Neural cell (in vitro differentiated cells): ENCODE results near the gene CTSZ. TPM values are rescaled to one million over a fixed set of nuclear protein-coding genes. Genes with fewer than 3 reads are reported as not detected.

Experiments used
- H2AFZ ChIP-seq: fragments of 200-600, 300-800 bp; sonication (generic), shearing (Covaris generic); 2 replicates; pipeline ENCODE4 v1.6.0; 2014; ENCODE audit warnings: low read depth, mild to moderate bottlenecking, antibody characterized with exemption, low read length, moderate library complexity
- H3F3A ChIP-seq: fragments of 200-600 bp; shearing (Covaris generic); 2 replicates; pipeline ENCODE4 v1.6.1; 2016; ENCODE audit warnings: mild to moderate bottlenecking, moderate library complexity, mixed read lengths, antibody characterized with exemption, low read length; ENCODE audit not compliant: insufficient read depth, poor library complexity, severe bottlenecking
- H3K27ac ChIP-seq: fragments of 200-600, 300-800 bp; sonication (generic), shearing (Covaris generic); 2 replicates; pipeline ENCODE4 v1.5.1; 2014; ENCODE audit warnings: mild to moderate bottlenecking, low read length, moderate library complexity
- H3K27me3 ChIP-seq: fragments of 300-800, 200-600 bp; sonication (generic), shearing (Covaris generic); 2 replicates; pipeline ENCODE4 v1.6.0; 2014; ENCODE audit warnings: mild to moderate bottlenecking, low read depth, low read length, moderate library complexity; ENCODE audit not compliant: insufficient read depth
- H3K36me3 ChIP-seq: fragments of 300-800, 200-600 bp; sonication (generic), shearing (Covaris generic); 2 replicates; pipeline ENCODE4 v1.5.1; 2014; ENCODE audit warnings: mild to moderate bottlenecking, antibody characterized with exemption, low read length, moderate library complexity; ENCODE audit not compliant: insufficient read depth
- H3K4me2 ChIP-seq: fragments of 300-800, 200-600 bp; sonication (generic), shearing (Covaris generic); 2 replicates; pipeline ENCODE4 v1.6.0; 2014; ENCODE audit warnings: mild to moderate bottlenecking, low read length
- H3K4me3 ChIP-seq: fragments of 300-800, 200-600 bp; sonication (generic), shearing (Covaris generic); 2 replicates; pipeline ENCODE4 v1.5.1; 2014; ENCODE audit warnings: mild to moderate bottlenecking, low read length, moderate library complexity
- H3K79me2 ChIP-seq: fragments of 200-600 bp; shearing (Covaris generic); replicated peaks from 2 replicates; pipeline ENCODE4 v1.6.0; 2014; ENCODE audit warnings: mild to moderate bottlenecking, low read length, moderate library complexity; ENCODE audit not compliant: insufficient read depth
- H3K9ac ChIP-seq: fragments of 300-800, 200-600 bp; sonication (generic), shearing (Covaris generic); 2 replicates; pipeline ENCODE4 v1.6.1; 2016; ENCODE audit warnings: mild to moderate bottlenecking, low read length, mixed read lengths
- H3K9me2 ChIP-seq: fragments of 200-600 bp; shearing (Covaris generic); 2 replicates; pipeline ENCODE4 v1.6.1; 2016; ENCODE audit warnings: mild to moderate bottlenecking, low read length, mixed read lengths; ENCODE audit not compliant: insufficient read depth
- H3K9me3 ChIP-seq: fragments of 200-600, 300-800 bp; sonication (generic), shearing (Covaris generic); 2 replicates; pipeline ENCODE4 v1.6.1; 2016; ENCODE audit warnings: mild to moderate bottlenecking, mixed run types, low read length, moderate library complexity, mixed read lengths
- H4K20me1 ChIP-seq: fragments of 200-600 bp; shearing (Covaris generic); 2 replicates; pipeline ENCODE4 v1.6.1; 2016; ENCODE audit warnings: mild to moderate bottlenecking, mixed run types; ENCODE audit not compliant: insufficient read depth
- EP300 ChIP-seq: fragments of 450-650 bp; conservative IDR thresholded peaks from 2 replicates; pipeline ENCODE4 v1.6.1; 2014; ENCODE audit warnings: antibody characterized with exemption, mild to moderate bottlenecking, moderate library complexity; ENCODE audit not compliant: poor library complexity, severe bottlenecking
- EZH2 ChIP-seq: fragments of 200-600, 300-800 bp; shearing (Covaris generic), sonication (generic); IDR thresholded peaks from 2 replicates; pipeline ENCODE4 v1.6.1; 2014; ENCODE audit warnings: antibody characterized with exemption, low read length, borderline replicate concordance, mild to moderate bottlenecking; ENCODE audit not compliant: insufficient read depth, poor library complexity, severe bottlenecking
- MXI1 ChIP-seq: fragments of 450-650 bp; conservative IDR thresholded peaks from 2 replicates; pipeline ENCODE4 v1.6.1; 2014; ENCODE audit warnings: antibody characterized with exemption, mild to moderate bottlenecking; ENCODE audit not compliant: poor library complexity, severe bottlenecking
- POLR2AphosphoS5 ChIP-seq: IDR thresholded peaks from 2 replicates; pipeline ENCODE4 v1.6.1; 2012
- RAD21 ChIP-seq: fragments of 450-650 bp; conservative IDR thresholded peaks from 2 replicates; pipeline ENCODE4 v1.6.1; 2014; ENCODE audit warnings: antibody characterized with exemption, mild to moderate bottlenecking, moderate library complexity
- SMC3 ChIP-seq: fragments of 450-650 bp; conservative IDR thresholded peaks from 2 replicates; pipeline ENCODE4 v1.6.1; 2014; ENCODE audit warnings: antibody characterized with exemption, mild to moderate bottlenecking, moderate library complexity; ENCODE audit not compliant: poor library complexity
- TAF1 ChIP-seq: IDR thresholded peaks from 2 replicates; pipeline ENCODE4 v1.6.1; 2012; ENCODE audit warnings: low read depth
- polyA plus RNA-seq: library from polyadenylated mRNA; depleted of rRNA; stranded (reverse); fragments of >200 nt; gene quantifications from 2 replicates; pipeline ENCODE4 v1.2.3, GENCODE V29; 2014
- TF ChIP-seq, protein P1 (sequence below): fragments of 450-650 bp; IDR thresholded peaks from 2 replicates; pipeline ENCODE4 v1.5.1; 2014; ENCODE audit warnings: antibody characterized with exemption, mild to moderate bottlenecking, moderate library complexity; ENCODE audit not compliant: poor library complexity, severe bottlenecking
- TF ChIP-seq, protein P2 (sequence below): IDR thresholded peaks from 2 replicates; pipeline ENCODE4 v1.6.1; 2012; ENCODE audit warnings: borderline replicate concordance

Gene CTSZ
- polyA plus RNA-seq, 1 donor from 2014 or later, result 0.31 TPM

GRCh38 chr20:59032713-59033059 is 25.6 kb upstream of the CTSZ start:
- H3K4me2 ChIP-seq, result peak overlapping the region; percentile 50
- H2AFZ ChIP-seq, result peak overlapping the region; percentile 56
- peak overlapping the region; percentile 74 for H3K27ac ChIP-seq
- no peaks in the 10 kb centered on the region for H3K9me3 ChIP-seq
- no peaks in the 10 kb centered on the region for H4K20me1 ChIP-seq
- peak overlapping the region; percentile 63 for H3K9ac ChIP-seq
- peak; percentile 68 for TF ChIP-seq SMC3
- TF ChIP-seq, protein P1, sequence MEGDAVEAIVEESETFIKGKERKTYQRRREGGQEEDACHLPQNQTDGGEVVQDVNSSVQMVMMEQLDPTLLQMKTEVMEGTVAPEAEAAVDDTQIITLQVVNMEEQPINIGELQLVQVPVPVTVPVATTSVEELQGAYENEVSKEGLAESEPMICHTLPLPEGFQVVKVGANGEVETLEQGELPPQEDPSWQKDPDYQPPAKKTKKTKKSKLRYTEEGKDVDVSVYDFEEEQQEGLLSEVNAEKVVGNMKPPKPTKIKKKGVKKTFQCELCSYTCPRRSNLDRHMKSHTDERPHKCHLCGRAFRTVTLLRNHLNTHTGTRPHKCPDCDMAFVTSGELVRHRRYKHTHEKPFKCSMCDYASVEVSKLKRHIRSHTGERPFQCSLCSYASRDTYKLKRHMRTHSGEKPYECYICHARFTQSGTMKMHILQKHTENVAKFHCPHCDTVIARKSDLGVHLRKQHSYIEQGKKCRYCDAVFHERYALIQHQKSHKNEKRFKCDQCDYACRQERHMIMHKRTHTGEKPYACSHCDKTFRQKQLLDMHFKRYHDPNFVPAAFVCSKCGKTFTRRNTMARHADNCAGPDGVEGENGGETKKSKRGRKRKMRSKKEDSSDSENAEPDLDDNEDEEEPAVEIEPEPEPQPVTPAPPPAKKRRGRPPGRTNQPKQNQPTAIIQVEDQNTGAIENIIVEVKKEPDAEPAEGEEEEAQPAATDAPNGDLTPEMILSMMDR, result peak; percentile 62
- TF ChIP-seq MXI1, result peak; percentile 52
- peak; percentile 67 for TF ChIP-seq RAD21
- TF ChIP-seq EP300, result no peak
- TF ChIP-seq, protein P2, sequence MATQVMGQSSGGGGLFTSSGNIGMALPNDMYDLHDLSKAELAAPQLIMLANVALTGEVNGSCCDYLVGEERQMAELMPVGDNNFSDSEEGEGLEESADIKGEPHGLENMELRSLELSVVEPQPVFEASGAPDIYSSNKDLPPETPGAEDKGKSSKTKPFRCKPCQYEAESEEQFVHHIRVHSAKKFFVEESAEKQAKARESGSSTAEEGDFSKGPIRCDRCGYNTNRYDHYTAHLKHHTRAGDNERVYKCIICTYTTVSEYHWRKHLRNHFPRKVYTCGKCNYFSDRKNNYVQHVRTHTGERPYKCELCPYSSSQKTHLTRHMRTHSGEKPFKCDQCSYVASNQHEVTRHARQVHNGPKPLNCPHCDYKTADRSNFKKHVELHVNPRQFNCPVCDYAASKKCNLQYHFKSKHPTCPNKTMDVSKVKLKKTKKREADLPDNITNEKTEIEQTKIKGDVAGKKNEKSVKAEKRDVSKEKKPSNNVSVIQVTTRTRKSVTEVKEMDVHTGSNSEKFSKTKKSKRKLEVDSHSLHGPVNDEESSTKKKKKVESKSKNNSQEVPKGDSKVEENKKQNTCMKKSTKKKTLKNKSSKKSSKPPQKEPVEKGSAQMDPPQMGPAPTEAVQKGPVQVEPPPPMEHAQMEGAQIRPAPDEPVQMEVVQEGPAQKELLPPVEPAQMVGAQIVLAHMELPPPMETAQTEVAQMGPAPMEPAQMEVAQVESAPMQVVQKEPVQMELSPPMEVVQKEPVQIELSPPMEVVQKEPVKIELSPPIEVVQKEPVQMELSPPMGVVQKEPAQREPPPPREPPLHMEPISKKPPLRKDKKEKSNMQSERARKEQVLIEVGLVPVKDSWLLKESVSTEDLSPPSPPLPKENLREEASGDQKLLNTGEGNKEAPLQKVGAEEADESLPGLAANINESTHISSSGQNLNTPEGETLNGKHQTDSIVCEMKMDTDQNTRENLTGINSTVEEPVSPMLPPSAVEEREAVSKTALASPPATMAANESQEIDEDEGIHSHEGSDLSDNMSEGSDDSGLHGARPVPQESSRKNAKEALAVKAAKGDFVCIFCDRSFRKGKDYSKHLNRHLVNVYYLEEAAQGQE, result peak; percentile 87
- peaks cover 9% of the 10 kb centered on the region for H3K36me3 ChIP-seq
- H3F3A ChIP-seq, result no peaks in the 10 kb centered on the region
- no peaks in the 10 kb centered on the region for H3K9me2 ChIP-seq
- peak overlapping the region; percentile 84 for H3K4me3 ChIP-seq
- peaks cover 33% of the 10 kb centered on the region for H3K79me2 ChIP-seq
- H3K27me3 ChIP-seq, result no peaks in the 10 kb centered on the region

DNA sequence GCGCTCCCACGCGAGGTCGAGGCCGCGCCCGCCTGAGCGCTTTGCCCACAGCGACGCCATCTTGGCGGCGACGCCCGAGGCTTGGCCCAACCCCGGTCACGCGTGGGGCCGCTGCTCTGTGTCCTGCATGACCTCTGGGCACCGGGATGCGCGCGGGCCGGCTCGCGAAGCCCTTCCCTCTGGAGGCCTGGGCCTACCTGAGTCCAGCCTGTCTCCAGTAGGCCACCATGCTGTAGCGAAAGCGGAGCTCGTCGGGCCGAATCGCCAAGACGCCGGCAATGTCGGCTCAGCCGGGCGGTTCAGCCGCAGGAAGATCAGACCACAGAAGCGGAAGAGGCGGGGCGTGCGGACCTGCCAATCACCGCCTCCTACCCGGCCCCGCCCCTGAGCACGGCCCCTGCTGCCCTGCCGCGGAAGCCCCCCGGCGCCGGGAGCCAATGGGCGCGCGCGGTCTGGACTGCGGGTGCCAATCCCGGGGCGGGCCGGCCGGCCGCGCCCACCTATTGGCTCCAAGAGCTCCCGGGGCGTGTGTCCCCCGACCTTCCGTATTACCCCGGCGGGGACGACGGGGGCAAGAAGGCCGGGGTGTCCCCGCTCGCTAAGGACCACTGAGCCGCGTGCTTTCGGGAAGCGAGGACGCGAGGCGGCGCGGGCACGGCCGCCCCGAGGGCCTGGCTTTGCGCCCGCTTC is 25.1 kb upstream of the CTSZ start, which contains the start of gene ATP5F1E:
Gene ATP5F1E (minus strand): TSS at position 313 of the 690 bp plus-strand sequence. CDS start 84 bp downstream, at position 229.
- Histone ChIP-seq H3K27ac (peak within 1 kb of the TSS; percentile 93), H3K4me2 (peak within 1 kb of the TSS; percentile 74), H3K9me2 (no peaks in the 10 kb centered on the region), H3K9ac (peak within 1 kb of the TSS; percentile 90), H4K20me1 (no peaks in the 10 kb centered on the region), H3K79me2 (peaks cover 39% of the 10 kb centered on the region), H2AFZ (peak within 1 kb of the TSS; percentile 85), H3F3A (no peaks in the 10 kb centered on the region), H3K27me3 (no peaks in the 10 kb centered on the region), H3K9me3 (no peaks in the 10 kb centered on the region), H3K4me3 (peak within 1 kb of the TSS; percentile 84), H3K36me3 (peaks cover 9% of the 10 kb centered on the region)
- TF ChIP-seq MXI1 (peak; percentile 92), EP300 (peak; percentile 69), POLR2AphosphoS5 (peak; percentile 95), SMC3 (no peak), RAD21 (no peak), TAF1 (peak; percentile 67), EZH2 (no peak)
- TF ChIP-seq, protein P2, result peak; percentile 75
- TF ChIP-seq, protein P1, result no peak
